HepG2 (cell line): ENCODE results near the gene VAPA. TPM values are rescaled to one million over a fixed set of nuclear protein-coding genes. Genes with fewer than 3 reads are reported as not detected.

ENCODE experiments used
- ATAC-seq: fragments of 200-7000 bp; cut with Tn5 transposase; 3 replicates; pipeline ENCODE4 v1.9.1; 2020; ENCODE audit warnings: mild to moderate bottlenecking, moderate library complexity
- BruUV-seq: library from RNA; stranded (reverse); fragments of 400-500 nt; replicated peaks from 2 replicates; lab custom pipeline; 2021; lab: Mats Ljungman, UMichigan
- CTCF ChIA-PET: fragments of 300-600 bp; formaldehyde crosslinking; extraction: SDS; loops from one replicate; lab custom pipeline; 2021; ENCODE audit warnings: low total read pairs, inconsistent platforms, low intra/inter-chr PET ratio; lab: Yijun Ruan, JAX
- POLR2A ChIA-PET: fragments of 350-600 bp; sonication (Branson Sonifier 250); formaldehyde crosslinking; loops from one replicate; lab custom pipeline; 2020; ENCODE audit warnings: antibody characterized with exemption, inconsistent platforms; lab: Yijun Ruan, JAX
- DNase-seq: peaks from one replicate; pipeline ENCODE4 v3.0.0-alpha.2; 2015; ENCODE audit warnings: low spot score
- FAIRE-seq: peaks from 3 replicates; lab custom pipeline; 2011; peaks lifted over from hg19 to GRCh38; lab: Jason Lieb, UNC
- H2AFZ ChIP-seq: one replicate; pipeline ENCODE4 v1.6.1; 2011; ENCODE audit warnings: low read length, inconsistent platforms
- H3K27ac ChIP-seq: fragments of 300-600 bp; 3 replicates; pipeline ENCODE4 v1.8.0; 2011; ENCODE audit warnings: mixed run types, mild to moderate bottlenecking, mixed read lengths, low read length, inconsistent platforms; ENCODE audit not compliant: insufficient read depth; ENCODE audit errors: extremely low read length
- H3K27me3 ChIP-seq, 2 experiments: fragments of 200-600 bp in 1 of 2; 2 replicates in 1 of 2; 3 replicates in 1 of 2; pipeline versions ENCODE4 v1.6.0 to v1.8.0; 2011; ENCODE audit warnings: low read length in 2 of 2, mild to moderate bottlenecking in 2 of 2, moderate library complexity in 2 of 2, inconsistent platforms in 1 of 2; ENCODE audit not compliant: insufficient read depth in 2 of 2, control insufficient read depth in 1 of 2
- H3K36me3 ChIP-seq, 2 experiments: fragments of 200-600 bp in 1 of 2; replicated peaks in 1 of 2; 2 replicates in 1 of 2; 3 replicates in 1 of 2; pipeline versions ENCODE4 v1.5.1 to v1.8.0; 2011; ENCODE audit warnings: low read length in 2 of 2, inconsistent platforms in 1 of 2; ENCODE audit not compliant: insufficient read depth in 2 of 2, control insufficient read depth in 1 of 2
- H3K4me1 ChIP-seq: 2 replicates; pipeline ENCODE4 v1.5.1; 2012; ENCODE audit warnings: low read length, inconsistent platforms; ENCODE audit not compliant: insufficient read depth
- H3K4me2 ChIP-seq: 2 replicates; pipeline ENCODE4 v1.6.0; 2011; ENCODE audit warnings: low read depth, low read length, inconsistent platforms
- H3K4me3 ChIP-seq, 3 experiments: fragments of 200-600 bp in 1 of 3; sonication (generic), shearing (Covaris generic) in 1 of 3; replicated peaks in 1 of 3; 2 replicates each; pipeline ENCODE4 v1.5.1; 2011 to 2016; ENCODE audit warnings: low read length in 3 of 3, inconsistent platforms in 2 of 3, low read depth in 2 of 3, mild to moderate bottlenecking in 2 of 3, control low read depth in 1 of 3, mixed read lengths in 1 of 3; ENCODE audit not compliant: insufficient read depth in 1 of 3
- H3K79me2 ChIP-seq: one replicate; pipeline ENCODE4 v1.6.1; 2011; ENCODE audit warnings: low read length, inconsistent platforms; ENCODE audit not compliant: insufficient read depth
- H3K9ac ChIP-seq: 2 replicates; pipeline ENCODE4 v1.6.0; 2011; ENCODE audit warnings: mild to moderate bottlenecking, low read depth, low read length, inconsistent platforms; ENCODE audit not compliant: insufficient read depth
- H3K9me3 ChIP-seq: 2 replicates; pipeline ENCODE4 v1.5.1; 2012; ENCODE audit warnings: mild to moderate bottlenecking, low read length
- H4K20me1 ChIP-seq: 2 replicates; pipeline ENCODE4 v1.6.0; 2011; ENCODE audit warnings: inconsistent platforms, mild to moderate bottlenecking, low read length, moderate library complexity; ENCODE audit not compliant: insufficient read depth
- CBFB ChIP-seq: sonication (generic); formaldehyde crosslinking; IDR thresholded peaks from 2 replicates; pipeline ENCODE4 v1.4.0; 2020; ENCODE audit warnings: missing genetic modification reagents
- IRX3 ChIP-seq: sonication (generic); formaldehyde crosslinking; IDR thresholded peaks from 2 replicates; pipeline ENCODE4 v1.8.1; 2023; ENCODE audit warnings: mild to moderate bottlenecking, low read depth, missing genetic modification reagents, borderline replicate concordance
- KLF6 ChIP-seq: IDR thresholded peaks from 2 replicates; pipeline ENCODE4 v1.8.0; 2016; ENCODE audit warnings: missing biosample characterization, missing genetic modification reagents
- MZF1 ChIP-seq: sonication (generic); formaldehyde crosslinking; IDR thresholded peaks from 2 replicates; pipeline ENCODE4 v1.8.1; 2023; ENCODE audit warnings: mild to moderate bottlenecking, missing genetic modification reagents, borderline replicate concordance
- NFE2L2 ChIP-seq: fragments of 150-350 bp; IDR thresholded peaks from 2 replicates; pipeline ENCODE4 v1.6.1; 2014; ENCODE audit warnings: low read length
- NR3C1 ChIP-seq: sonication (generic); formaldehyde crosslinking; IDR thresholded peaks from 2 replicates; pipeline ENCODE4 v1.4.0; 2020; ENCODE audit warnings: missing genetic modification reagents
- PHF5A ChIP-seq: IDR thresholded peaks from one replicate; pipeline ENCODE4 v1.6.1; 2018; ENCODE audit warnings: low read depth, missing genetic modification reagents; ENCODE audit not compliant: unreplicated experiment
- TBP ChIP-seq: sonication (generic); formaldehyde crosslinking; IDR thresholded peaks from 2 replicates; pipeline ENCODE4 v1.5.0; 2020; ENCODE audit warnings: missing genetic modification reagents
- ZNF253 ChIP-seq: sonication (generic); formaldehyde crosslinking; IDR thresholded peaks from 2 replicates; pipeline ENCODE4 v1.8.0; 2022; ENCODE audit warnings: mild to moderate bottlenecking, missing genetic modification reagents, borderline replicate concordance
- ZNF501 ChIP-seq: sonication (generic); formaldehyde crosslinking; IDR thresholded peaks from 2 replicates; pipeline ENCODE4 v1.5.1; 2020; ENCODE audit warnings: mild to moderate bottlenecking, moderate library complexity, missing genetic modification reagents
- ZNF580 ChIP-seq: IDR thresholded peaks from 2 replicates; pipeline ENCODE4 v1.6.1; 2016; ENCODE audit warnings: low read depth, borderline replicate concordance
- ZSCAN30 ChIP-seq: sonication (generic); formaldehyde crosslinking; IDR thresholded peaks from 2 replicates; pipeline ENCODE4 v1.5.0; 2020; ENCODE audit warnings: mild to moderate bottlenecking, missing genetic modification reagents
- WGBS: methylation state at CpG from one replicate; pipeline ENCODE4 v1.1.6; 2017; ENCODE audit warnings: low lambda C conversion rate; 5-methylcytosine and 5-hydroxymethylcytosine counted together
- in situ Hi-C: cut with HindIII; loops from 2 replicates; pipeline ENCODE4 v1.10.0; 2017; ENCODE audit warnings: low pct_unique_long_range_greater_than_20kb; ENCODE audit not compliant: extremely low pct_ligation_motif_present
- intact Hi-C: fragments of 100-400 bp; cut with micrococcal nuclease; formaldehyde crosslinking; loops from one replicate; pipeline ENCODE4 v1.10.0; 2022; ENCODE audit not compliant: unreplicated experiment
- polyA plus RNA-seq, 8 experiments: library from polyadenylated mRNA; depleted of rRNA in 3 of 8; stranded (reverse) in 7 of 8; unstranded in 1 of 8; fragments of >200 nt; fragmentation: Illumina TruSeq in 4 of 8; extraction: Trizol in 4 of 8; gene quantifications; 2 replicates each; pipeline versions ENCODE4 v1.2.1 to v1.2.3, GENCODE V29; 2011 to 2016; ENCODE audit warnings: low read depth in 4 of 8, missing spikeins in 1 of 8, mixed read lengths in 1 of 8; ENCODE audit not compliant: insufficient read depth in 1 of 8
- total RNA-seq, 5 experiments: library from RNA; depleted of rRNA; stranded (reverse); fragments of >200 nt; fragmentation: Illumina TruSeq; extraction: Trizol; gene quantifications; 2 replicates each; pipeline ENCODE4 v1.2.3, GENCODE V29; 2016; ENCODE audit warnings: low read depth in 1 of 5
- TF ChIP-seq, protein P1 (sequence below): sonication (generic); formaldehyde crosslinking; conservative IDR thresholded peaks from 2 replicates; pipeline ENCODE4 v1.4.0; 2020; ENCODE audit warnings: missing genetic modification reagents
- TF ChIP-seq, protein P2 (sequence below): IDR thresholded peaks from 2 replicates; pipeline ENCODE4 v1.6.1; 2016; ENCODE audit warnings: low read depth, missing genetic modification reagents, missing compliant biosample characterization

The VAPA gene
- total and polyA plus RNA-seq, 2 of the 13 experiments (the other 11 are each of a cell fraction or from before 2014, with no cell fraction given) = 167 to 294 TPM

- H3K27me3 ChIP-seq = no peaks in the 10 kb centered on the region
- H4K20me1 ChIP-seq = no peaks in the 10 kb centered on the region
- no peak overlapping the region for H3K27ac ChIP-seq
- DNase-seq (no peak), FAIRE-seq (no peak)
- intact Hi-C loops = no loop called here
- H3K9me3 ChIP-seq = no peaks in the 10 kb centered on the region
- no peaks in the 10 kb centered on the region for H3K36me3 ChIP-seq
- H3K79me2 ChIP-seq = no peaks in the 10 kb centered on the region
- H3K4me2 ChIP-seq = no peak overlapping the region
- POLR2A ChIA-PET = no interaction called here
- no peak for TF ChIP-seq NR3C1
- no peak for TF ChIP-seq PHF5A
- no peak for TF ChIP-seq NFE2L2
- no peak for TF ChIP-seq ZNF580 (CRISPR knock-in tag)
- TF ChIP-seq, protein P1, sequence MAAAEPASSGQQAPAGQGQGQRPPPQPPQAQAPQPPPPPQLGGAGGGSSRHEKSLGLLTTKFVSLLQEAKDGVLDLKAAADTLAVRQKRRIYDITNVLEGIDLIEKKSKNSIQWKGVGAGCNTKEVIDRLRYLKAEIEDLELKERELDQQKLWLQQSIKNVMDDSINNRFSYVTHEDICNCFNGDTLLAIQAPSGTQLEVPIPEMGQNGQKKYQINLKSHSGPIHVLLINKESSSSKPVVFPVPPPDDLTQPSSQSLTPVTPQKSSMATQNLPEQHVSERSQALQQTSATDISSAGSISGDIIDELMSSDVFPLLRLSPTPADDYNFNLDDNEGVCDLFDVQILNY (CRISPR knock-in tag) = no peak
- no peak for TF ChIP-seq CBFB (CRISPR knock-in tag)
- TF ChIP-seq ZNF253 (CRISPR knock-in tag) = no peak
- TF ChIP-seq, protein P2, sequence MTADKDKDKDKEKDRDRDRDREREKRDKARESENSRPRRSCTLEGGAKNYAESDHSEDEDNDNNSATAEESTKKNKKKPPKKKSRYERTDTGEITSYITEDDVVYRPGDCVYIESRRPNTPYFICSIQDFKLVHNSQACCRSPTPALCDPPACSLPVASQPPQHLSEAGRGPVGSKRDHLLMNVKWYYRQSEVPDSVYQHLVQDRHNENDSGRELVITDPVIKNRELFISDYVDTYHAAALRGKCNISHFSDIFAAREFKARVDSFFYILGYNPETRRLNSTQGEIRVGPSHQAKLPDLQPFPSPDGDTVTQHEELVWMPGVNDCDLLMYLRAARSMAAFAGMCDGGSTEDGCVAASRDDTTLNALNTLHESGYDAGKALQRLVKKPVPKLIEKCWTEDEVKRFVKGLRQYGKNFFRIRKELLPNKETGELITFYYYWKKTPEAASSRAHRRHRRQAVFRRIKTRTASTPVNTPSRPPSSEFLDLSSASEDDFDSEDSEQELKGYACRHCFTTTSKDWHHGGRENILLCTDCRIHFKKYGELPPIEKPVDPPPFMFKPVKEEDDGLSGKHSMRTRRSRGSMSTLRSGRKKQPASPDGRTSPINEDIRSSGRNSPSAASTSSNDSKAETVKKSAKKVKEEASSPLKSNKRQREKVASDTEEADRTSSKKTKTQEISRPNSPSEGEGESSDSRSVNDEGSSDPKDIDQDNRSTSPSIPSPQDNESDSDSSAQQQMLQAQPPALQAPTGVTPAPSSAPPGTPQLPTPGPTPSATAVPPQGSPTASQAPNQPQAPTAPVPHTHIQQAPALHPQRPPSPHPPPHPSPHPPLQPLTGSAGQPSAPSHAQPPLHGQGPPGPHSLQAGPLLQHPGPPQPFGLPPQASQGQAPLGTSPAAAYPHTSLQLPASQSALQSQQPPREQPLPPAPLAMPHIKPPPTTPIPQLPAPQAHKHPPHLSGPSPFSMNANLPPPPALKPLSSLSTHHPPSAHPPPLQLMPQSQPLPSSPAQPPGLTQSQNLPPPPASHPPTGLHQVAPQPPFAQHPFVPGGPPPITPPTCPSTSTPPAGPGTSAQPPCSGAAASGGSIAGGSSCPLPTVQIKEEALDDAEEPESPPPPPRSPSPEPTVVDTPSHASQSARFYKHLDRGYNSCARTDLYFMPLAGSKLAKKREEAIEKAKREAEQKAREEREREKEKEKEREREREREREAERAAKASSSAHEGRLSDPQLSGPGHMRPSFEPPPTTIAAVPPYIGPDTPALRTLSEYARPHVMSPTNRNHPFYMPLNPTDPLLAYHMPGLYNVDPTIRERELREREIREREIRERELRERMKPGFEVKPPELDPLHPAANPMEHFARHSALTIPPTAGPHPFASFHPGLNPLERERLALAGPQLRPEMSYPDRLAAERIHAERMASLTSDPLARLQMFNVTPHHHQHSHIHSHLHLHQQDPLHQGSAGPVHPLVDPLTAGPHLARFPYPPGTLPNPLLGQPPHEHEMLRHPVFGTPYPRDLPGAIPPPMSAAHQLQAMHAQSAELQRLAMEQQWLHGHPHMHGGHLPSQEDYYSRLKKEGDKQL (CRISPR knock-in tag) = no peak
- no peak for TF ChIP-seq TBP (CRISPR knock-in tag)
- no peak for TF ChIP-seq KLF6 (CRISPR knock-in tag)
- TF ChIP-seq MZF1 (CRISPR knock-in tag) = no peak
- TF ChIP-seq ZSCAN30 = no peak
- no peak for TF ChIP-seq ZNF501
- no peak for TF ChIP-seq IRX3
- TF ChIP-seq, all 625 proteins: peak for 0
- BruUV-seq = no TSS peak
- no peak overlapping the region for H2AFZ ChIP-seq
- no peak overlapping the region for H3K4me3 ChIP-seq
- H3K4me1 ChIP-seq = 0 out of 2 replicates have a peak, but pooled peaks cover 9% of the 10 kb centered on the region
- 56% methylated on average over 6 of the region's 6 CpGs for WGBS
- no peak overlapping the region for H3K9ac ChIP-seq
- no peak for ATAC-seq
- CTCF ChIA-PET = no interaction called here
- in situ Hi-C loops = no loop called here
Observed at GRCh38 chr18:9884090-9884489, 29.7 kb upstream of the VAPA start.
